Measurements from ENCODE around the gene CCDC39.

GRCh38 chr3:180646187-180646790, 33.0 kb downstream of the CCDC39 start:
- TF ChIP-seq POLR2A (IDR thresholded peaks at IDR 0.05; ENCODE audit: low read depth, low read length) (no peak), CTCF (conservative IDR thresholded peaks at IDR 0.05; ENCODE audit: low read depth, low read length) (peak; percentile 13; the same call in 1 of the 2 replicates), RAD21 (IDR thresholded peaks at IDR 0.05; ENCODE audit: low read length) (no peak), MXI1 (IDR thresholded peaks at IDR 0.05; ENCODE audit: borderline replicate concordance, low read depth, low read length) (no peak), SMC3 (IDR thresholded peaks at IDR 0.05; ENCODE audit: low read depth, low read length) (no peak), CEBPB (IDR thresholded peaks at IDR 0.05; ENCODE audit: low read depth, low read length) (no peak), RCOR1 (IDR thresholded peaks at IDR 0.05; ENCODE audit: insufficient replicate concordance, low read length) (no peak)
- TF ChIP-seq, protein P1, sequence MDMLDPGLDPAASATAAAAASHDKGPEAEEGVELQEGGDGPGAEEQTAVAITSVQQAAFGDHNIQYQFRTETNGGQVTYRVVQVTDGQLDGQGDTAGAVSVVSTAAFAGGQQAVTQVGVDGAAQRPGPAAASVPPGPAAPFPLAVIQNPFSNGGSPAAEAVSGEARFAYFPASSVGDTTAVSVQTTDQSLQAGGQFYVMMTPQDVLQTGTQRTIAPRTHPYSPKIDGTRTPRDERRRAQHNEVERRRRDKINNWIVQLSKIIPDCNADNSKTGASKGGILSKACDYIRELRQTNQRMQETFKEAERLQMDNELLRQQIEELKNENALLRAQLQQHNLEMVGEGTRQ (IDR thresholded peaks at IDR 0.05; ENCODE audit: low read depth, low read length): no peak
